Heart left ventricle (tissue), 13 donors: Measurements from ENCODE around the gene DNAH3.
"Not testable (repeated sequence)": the region's sequence is repeated elsewhere in the genome, so short reads cannot be mapped to it uniquely, and the experiment has no call there.

Experiments
- POLR2A ChIP-seq, 2 donors: fragments of 450-650 bp; IDR thresholded peaks; one replicate each; pipeline ENCODE4 v1.6.1; 2017; ENCODE audit warnings: antibody characterized with exemption in 2 of 2, mild to moderate bottlenecking in 2 of 2, moderate library complexity in 2 of 2
- TF ChIP-seq, protein P1 (sequence below), 12 donors: fragments of 200-600 bp; sonication (generic) in 4 of 12; IDR thresholded peaks; one replicate each; pipeline versions ENCODE4 v1.5.0 to v1.8.0; 2018 to 2022; ENCODE audit warnings: antibody characterized with exemption in 12 of 12, mild to moderate bottlenecking in 5 of 12
- donor health status: ischemic (EF 13 %, LVEDD 7.1; RV severe dilation, severe dysfunction).
- donor health status: DM: no; HTN: yes; CAD: no.
- donor health status: DM: no; HTN: no; CAD: no.
- donor health status: ischemic (EF 25% LVEDD 6.9; RV normal size, moderate dysfunction).
- donor health status: ischemic (EF 25% LVEDD 5.7; RV mildly dilated, moderate dysfunction).
- donor health status: ischemic (EF 35%, LVEDD 5.7; RV mildly dilated, moderate dysfunction).
- donor health status: nonischemic (EF 11% LVEDD 7.7; RV severe dilation, severe dysfunction).
- donor health status: DM: yes; HTN: yes; CAD: no.
- donor health status: PGD.
- donor health status: ischemic (EF 29% LVEDD 5.4; RV normal size, mild dysfunction).
- donor health status: nonischemic (EF 23%, LVEDD 6.1; RV moderate dilation, normal function).

DNA sequence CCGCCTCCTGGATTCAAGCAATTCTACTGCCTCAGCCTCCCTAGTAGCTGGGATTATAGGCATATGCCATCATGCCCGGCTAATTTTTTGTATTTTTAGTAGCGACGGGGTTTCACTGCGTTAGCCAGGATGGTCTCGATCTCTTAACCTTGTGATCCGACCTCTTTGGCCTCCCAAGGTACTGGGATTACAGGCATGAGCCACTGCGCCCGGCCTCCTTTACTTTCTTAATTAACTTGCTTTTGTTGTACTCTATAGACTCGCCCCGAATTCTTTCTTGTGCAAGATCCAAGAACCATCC, 205.1 kb downstream of the DNAH3 start:
- TF ChIP-seq, protein P1, sequence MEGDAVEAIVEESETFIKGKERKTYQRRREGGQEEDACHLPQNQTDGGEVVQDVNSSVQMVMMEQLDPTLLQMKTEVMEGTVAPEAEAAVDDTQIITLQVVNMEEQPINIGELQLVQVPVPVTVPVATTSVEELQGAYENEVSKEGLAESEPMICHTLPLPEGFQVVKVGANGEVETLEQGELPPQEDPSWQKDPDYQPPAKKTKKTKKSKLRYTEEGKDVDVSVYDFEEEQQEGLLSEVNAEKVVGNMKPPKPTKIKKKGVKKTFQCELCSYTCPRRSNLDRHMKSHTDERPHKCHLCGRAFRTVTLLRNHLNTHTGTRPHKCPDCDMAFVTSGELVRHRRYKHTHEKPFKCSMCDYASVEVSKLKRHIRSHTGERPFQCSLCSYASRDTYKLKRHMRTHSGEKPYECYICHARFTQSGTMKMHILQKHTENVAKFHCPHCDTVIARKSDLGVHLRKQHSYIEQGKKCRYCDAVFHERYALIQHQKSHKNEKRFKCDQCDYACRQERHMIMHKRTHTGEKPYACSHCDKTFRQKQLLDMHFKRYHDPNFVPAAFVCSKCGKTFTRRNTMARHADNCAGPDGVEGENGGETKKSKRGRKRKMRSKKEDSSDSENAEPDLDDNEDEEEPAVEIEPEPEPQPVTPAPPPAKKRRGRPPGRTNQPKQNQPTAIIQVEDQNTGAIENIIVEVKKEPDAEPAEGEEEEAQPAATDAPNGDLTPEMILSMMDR (IDR thresholded peaks at IDR 0.05), result not testable (repeated sequence)
- not testable (repeated sequence) for TF ChIP-seq POLR2A (IDR thresholded peaks at IDR 0.05)
